Hepatocyte (in vitro differentiated cells): Measurements from ENCODE around the gene C3orf20. TPM values are rescaled to one million over a fixed set of nuclear protein-coding genes. Genes with fewer than 3 reads are reported as not detected.
"Not testable (repeated sequence)": the region's sequence is repeated elsewhere in the genome, so short reads cannot be mapped to it uniquely, and the experiment has no call there.

Source experiments
- DNase-seq: peaks from one replicate; pipeline ENCODE4 v3.0.0-alpha.2; 2016; ENCODE audit warnings: low spot score
- H2AFZ ChIP-seq: fragments of 200-600 bp; sonication (generic); 2 replicates; pipeline ENCODE4 v1.6.0; 2016; ENCODE audit warnings: antibody characterized with exemption, mild to moderate bottlenecking
- H3K27ac ChIP-seq: fragments of 200-600 bp; sonication (generic); 2 replicates; pipeline ENCODE4 v1.5.1; 2016; ENCODE audit warnings: mild to moderate bottlenecking
- H3K27me3 ChIP-seq: fragments of 200-600 bp; sonication (generic); 2 replicates; pipeline ENCODE4 v1.6.1; 2016
- H3K36me3 ChIP-seq: fragments of 200-600 bp; sonication (generic); replicated peaks from 2 replicates; pipeline ENCODE4 v1.5.1; 2016; ENCODE audit warnings: low read depth; ENCODE audit not compliant: insufficient read depth
- H3K4me1 ChIP-seq: fragments of 200-600 bp; sonication (generic); 2 replicates; pipeline ENCODE4 v1.5.1; 2016; ENCODE audit warnings: mild to moderate bottlenecking, moderate library complexity; ENCODE audit not compliant: insufficient read depth
- H3K4me2 ChIP-seq: fragments of 200-600 bp; sonication (generic); 2 replicates; pipeline ENCODE4 v1.6.0; 2016
- H3K4me3 ChIP-seq: fragments of 200-600 bp; sonication (generic); 2 replicates; pipeline ENCODE4 v1.5.1; 2016; ENCODE audit warnings: mild to moderate bottlenecking
- H3K79me2 ChIP-seq: fragments of 200-600 bp; sonication (generic); 2 replicates; pipeline ENCODE4 v1.6.0; 2017; ENCODE audit warnings: mild to moderate bottlenecking
- H3K9me2 ChIP-seq: fragments of 200-600 bp; sonication (generic); replicated peaks from 2 replicates; pipeline ENCODE4 v1.6.0; 2017; ENCODE audit warnings: mild to moderate bottlenecking; ENCODE audit not compliant: insufficient read depth
- H3K9me3 ChIP-seq: fragments of 200-600 bp; sonication (generic); 2 replicates; pipeline ENCODE4 v1.5.1; 2016; ENCODE audit warnings: low read depth, mild to moderate bottlenecking
- H4K20me1 ChIP-seq: fragments of 200-600 bp; sonication (generic); 2 replicates; pipeline ENCODE4 v1.6.0; 2016; ENCODE audit warnings: mild to moderate bottlenecking; ENCODE audit not compliant: insufficient read depth, poor library complexity, severe bottlenecking
- CTCF ChIP-seq: fragments of 200-600 bp; sonication (generic); IDR thresholded peaks from 2 replicates; pipeline ENCODE4 v1.5.1; 2016; ENCODE audit warnings: antibody characterized with exemption, mild to moderate bottlenecking; ENCODE audit not compliant: poor library complexity
- EZH2 ChIP-seq: fragments of 200-600 bp; sonication (generic); IDR thresholded peaks from 2 replicates; pipeline ENCODE4 v1.6.1; 2016; ENCODE audit warnings: antibody characterized with exemption, mild to moderate bottlenecking, borderline replicate concordance
- EZH2phosphoT487 ChIP-seq: fragments of 200-600 bp; sonication (generic); IDR thresholded peaks from one replicate; pipeline ENCODE4 v1.6.1; 2018; ENCODE audit warnings: antibody characterized with exemption, mild to moderate bottlenecking, low read depth, moderate library complexity; ENCODE audit not compliant: unreplicated experiment, severe bottlenecking
- WGBS: methylation state at CpG from one replicate; pipeline ENCODE4 v1.1.6; 2016; ENCODE audit warnings: low lambda C conversion rate; ENCODE audit errors: missing lambda C conversion rate; 5-methylcytosine and 5-hydroxymethylcytosine counted together
- polyA plus RNA-seq: library from polyadenylated mRNA; unstranded; fragments of >200 nt; fragmentation: Nextera tagmentation; extraction: Ambion mirVana; gene quantifications from 2 replicates; pipeline ENCODE4 v1.2.1, GENCODE V29; 2016
- total RNA-seq: library from RNA; depleted of rRNA; stranded (reverse); fragments of >200 nt; gene quantifications from 2 replicates; pipeline ENCODE4 v1.2.3, GENCODE V29; 2014

Gene C3orf20
- total and polyA plus RNA-seq, 2 experiments from 2014 or later, result 0.07 TPM; not detected in 1

GRCh38 chr3:14744556-14744955, 69.6 kb downstream of the C3orf20 start:
- 85% methylated on average over 6 of the region's 6 CpGs for WGBS
- H4K20me1 ChIP-seq, result no peaks in the 10 kb centered on the region
- H3K27me3 ChIP-seq, result peaks cover 5% of the 10 kb centered on the region
- H3K9me2 ChIP-seq, result no peaks in the 10 kb centered on the region
- no peak for TF ChIP-seq CTCF
- no peak for TF ChIP-seq EZH2phosphoT487
- TF ChIP-seq EZH2, result no peak
- peaks cover under 1% of the 10 kb centered on the region for H3K9me3 ChIP-seq
- DNase-seq, result no peak
- no peaks in the 10 kb centered on the region for H3K36me3 ChIP-seq
- no peak overlapping the region for H3K4me3 ChIP-seq
- no peak overlapping the region for H2AFZ ChIP-seq
- H3K79me2 ChIP-seq, result no peaks in the 10 kb centered on the region
- H3K4me2 ChIP-seq, result no peak overlapping the region
- H3K27ac ChIP-seq, result no peak overlapping the region
- no peaks in the 10 kb centered on the region for H3K4me1 ChIP-seq

- no peak for DNase-seq
- H3K4me3 ChIP-seq, result no peak overlapping the region
- H3K9me3 ChIP-seq, result no peaks in the 10 kb centered on the region
- H3K79me2 ChIP-seq, result no peaks in the 10 kb centered on the region
- H3K9me2 ChIP-seq, result no peaks in the 10 kb centered on the region
- H3K36me3 ChIP-seq, result no peaks in the 10 kb centered on the region
- no peaks in the 10 kb centered on the region for H4K20me1 ChIP-seq
- no peak overlapping the region for H3K27ac ChIP-seq
- no peaks in the 10 kb centered on the region for H3K4me1 ChIP-seq
- TF ChIP-seq EZH2phosphoT487, result no peak
- TF ChIP-seq CTCF, result no peak
- no peak for TF ChIP-seq EZH2
- H3K4me2 ChIP-seq, result no peak overlapping the region
- WGBS, result 78% methylated on average over 1 of the region's 1 CpG
- H3K27me3 ChIP-seq, result peaks cover 5% of the 10 kb centered on the region
- no peak overlapping the region for H2AFZ ChIP-seq
Measured at GRCh38 chr3:14750650-14751049, 75.7 kb downstream of the C3orf20 start.

DNA sequence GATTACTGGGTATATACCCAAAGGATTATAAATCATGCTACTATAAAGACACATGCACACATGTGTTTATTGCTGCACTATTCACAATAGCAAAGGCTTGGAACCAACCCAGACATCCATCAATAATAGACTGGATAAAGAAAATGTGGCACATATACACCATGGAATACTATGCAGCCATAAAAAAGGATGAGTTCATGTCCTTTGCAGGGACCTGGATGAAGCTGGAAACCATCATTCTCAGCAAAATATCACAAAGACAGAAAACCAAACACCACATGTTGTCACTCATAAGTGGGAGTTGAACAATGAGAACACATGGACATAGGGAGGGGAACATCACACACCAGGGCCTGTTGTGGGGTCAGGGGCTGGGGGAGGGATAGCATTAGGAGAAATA, 78.0 kb downstream of the C3orf20 start:
- not testable (repeated sequence) for H3K79me2 ChIP-seq, H3K27me3 ChIP-seq, H3K4me2 ChIP-seq, H4K20me1 ChIP-seq, H3K9me2 ChIP-seq, H2AFZ ChIP-seq, H3K4me3 ChIP-seq, H3K4me1 ChIP-seq, H3K27ac ChIP-seq, H3K9me3 ChIP-seq, DNase-seq, H3K36me3 ChIP-seq

- Histone ChIP-seq H3K27ac (no peak overlapping the region), H3K4me2 (no peak overlapping the region), H3K79me2 (no peaks in the 10 kb centered on the region), H3K4me1 (no peaks in the 10 kb centered on the region), H4K20me1 (no peaks in the 10 kb centered on the region), H3K9me3 (no peaks in the 10 kb centered on the region), H3K27me3 (no peaks in the 10 kb centered on the region), H2AFZ (no peak overlapping the region), H3K9me2 (no peaks in the 10 kb centered on the region), H3K36me3 (no peaks in the 10 kb centered on the region), H3K4me3 (no peak overlapping the region)
- DNase-seq, result no peak
- TF ChIP-seq CTCF (no peak), EZH2phosphoT487 (no peak), EZH2 (no peak)
- WGBS, result 94% methylated on average over 14 of the region's 14 CpGs
Measured at GRCh38 chr3:14757153-14757700, 82.3 kb downstream of the C3orf20 start.
